PFSK-1 (cell line): ENCODE data around the gene CACNA1C.

ENCODE experiments used
- FOXP2 ChIP-seq: optimal IDR thresholded peaks from 2 replicates; pipeline ENCODE3; 2011; ENCODE audit warnings: borderline replicate concordance, control low read depth, inconsistent platforms; ENCODE audit not compliant: insufficient read depth; ENCODE audit errors: extremely low read length, extremely low read depth
- POLR2AphosphoS5 ChIP-seq: IDR thresholded peaks from 2 replicates; pipeline ENCODE4 v1.6.1; 2012; ENCODE audit warnings: low read depth, mild to moderate bottlenecking, control low read depth, low read length, moderate library complexity
- SIN3A ChIP-seq: IDR thresholded peaks from 2 replicates; pipeline ENCODE4 v1.6.1; 2012; ENCODE audit warnings: mild to moderate bottlenecking, low read length, moderate library complexity, borderline replicate concordance; ENCODE audit not compliant: insufficient read depth
- TAF1 ChIP-seq: IDR thresholded peaks from 2 replicates; pipeline ENCODE4 v1.6.1; 2012; ENCODE audit warnings: low read length, control low read depth, borderline replicate concordance; ENCODE audit not compliant: insufficient read depth
- TF ChIP-seq, protein P1 (sequence below), 2 experiments: IDR thresholded peaks; 2 replicates each; pipeline versions ENCODE4 v1.6.1 to v1.8.0; 2011 to 2012; ENCODE audit warnings: low read depth in 2 of 2, low read length in 2 of 2, control low read depth in 1 of 2, inconsistent platforms in 1 of 2, mild to moderate bottlenecking in 1 of 2, moderate library complexity in 1 of 2; ENCODE audit not compliant: insufficient read depth in 1 of 2

Gene CACNA1C

DNA sequence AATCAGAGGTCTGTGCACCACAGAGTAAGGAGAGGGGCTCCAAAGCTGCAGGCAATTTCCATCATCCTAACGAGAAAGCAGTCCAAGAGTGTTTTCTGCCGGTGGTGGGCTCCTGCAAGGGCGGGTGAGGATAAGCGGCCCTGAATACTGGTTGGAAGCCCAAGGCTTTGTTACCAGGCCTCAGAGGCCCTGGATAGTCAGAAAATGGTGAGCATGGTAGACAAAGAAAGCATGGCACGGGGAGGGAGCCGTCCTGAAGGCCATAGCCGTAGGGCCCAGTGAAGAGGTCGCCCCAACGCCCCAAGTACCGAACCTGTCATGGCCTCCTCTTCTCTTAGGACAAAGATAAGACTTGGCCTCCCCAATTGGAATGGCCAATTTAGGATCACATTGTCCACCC is 435.3 kb downstream of the CACNA1C start:
- TF ChIP-seq POLR2AphosphoS5: no peak
- no peak for TF ChIP-seq TAF1
- TF ChIP-seq FOXP2: no peak
- TF ChIP-seq, protein P1, sequence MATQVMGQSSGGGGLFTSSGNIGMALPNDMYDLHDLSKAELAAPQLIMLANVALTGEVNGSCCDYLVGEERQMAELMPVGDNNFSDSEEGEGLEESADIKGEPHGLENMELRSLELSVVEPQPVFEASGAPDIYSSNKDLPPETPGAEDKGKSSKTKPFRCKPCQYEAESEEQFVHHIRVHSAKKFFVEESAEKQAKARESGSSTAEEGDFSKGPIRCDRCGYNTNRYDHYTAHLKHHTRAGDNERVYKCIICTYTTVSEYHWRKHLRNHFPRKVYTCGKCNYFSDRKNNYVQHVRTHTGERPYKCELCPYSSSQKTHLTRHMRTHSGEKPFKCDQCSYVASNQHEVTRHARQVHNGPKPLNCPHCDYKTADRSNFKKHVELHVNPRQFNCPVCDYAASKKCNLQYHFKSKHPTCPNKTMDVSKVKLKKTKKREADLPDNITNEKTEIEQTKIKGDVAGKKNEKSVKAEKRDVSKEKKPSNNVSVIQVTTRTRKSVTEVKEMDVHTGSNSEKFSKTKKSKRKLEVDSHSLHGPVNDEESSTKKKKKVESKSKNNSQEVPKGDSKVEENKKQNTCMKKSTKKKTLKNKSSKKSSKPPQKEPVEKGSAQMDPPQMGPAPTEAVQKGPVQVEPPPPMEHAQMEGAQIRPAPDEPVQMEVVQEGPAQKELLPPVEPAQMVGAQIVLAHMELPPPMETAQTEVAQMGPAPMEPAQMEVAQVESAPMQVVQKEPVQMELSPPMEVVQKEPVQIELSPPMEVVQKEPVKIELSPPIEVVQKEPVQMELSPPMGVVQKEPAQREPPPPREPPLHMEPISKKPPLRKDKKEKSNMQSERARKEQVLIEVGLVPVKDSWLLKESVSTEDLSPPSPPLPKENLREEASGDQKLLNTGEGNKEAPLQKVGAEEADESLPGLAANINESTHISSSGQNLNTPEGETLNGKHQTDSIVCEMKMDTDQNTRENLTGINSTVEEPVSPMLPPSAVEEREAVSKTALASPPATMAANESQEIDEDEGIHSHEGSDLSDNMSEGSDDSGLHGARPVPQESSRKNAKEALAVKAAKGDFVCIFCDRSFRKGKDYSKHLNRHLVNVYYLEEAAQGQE (IDR thresholded peaks at IDR 0.05; ENCODE audit: insufficient read depth in 1 of 2, low read depth in 2 of 2, low read length in 2 of 2): no peak
- no peak for TF ChIP-seq SIN3A

DNA sequence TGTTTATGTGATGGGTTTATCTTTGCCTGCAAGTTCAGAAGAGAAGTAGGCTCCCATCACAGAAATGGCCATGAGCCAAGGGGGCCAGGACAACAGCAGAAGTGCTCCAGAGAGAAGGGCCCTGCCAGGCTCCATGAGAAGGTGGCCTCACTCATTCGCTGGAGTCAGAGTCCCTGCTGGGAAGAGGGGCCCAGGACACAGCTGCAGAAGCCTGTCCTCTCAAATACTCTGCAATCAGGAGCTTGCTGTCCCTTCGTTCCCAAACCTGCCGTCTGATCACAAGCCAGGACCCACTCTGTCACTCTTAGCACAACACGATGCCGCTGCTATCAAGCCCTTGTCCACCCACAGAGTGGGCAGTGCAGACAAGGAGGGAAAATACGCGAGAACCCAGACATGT is 435.8 kb downstream of the CACNA1C start:
- TF ChIP-seq TAF1 (no peak), FOXP2 (no peak), POLR2AphosphoS5 (no peak), SIN3A (no peak)
- TF ChIP-seq, protein P1 (IDR thresholded peaks at IDR 0.05; ENCODE audit: insufficient read depth in 1 of 2, low read depth in 2 of 2, low read length in 2 of 2): no peak

DNA sequence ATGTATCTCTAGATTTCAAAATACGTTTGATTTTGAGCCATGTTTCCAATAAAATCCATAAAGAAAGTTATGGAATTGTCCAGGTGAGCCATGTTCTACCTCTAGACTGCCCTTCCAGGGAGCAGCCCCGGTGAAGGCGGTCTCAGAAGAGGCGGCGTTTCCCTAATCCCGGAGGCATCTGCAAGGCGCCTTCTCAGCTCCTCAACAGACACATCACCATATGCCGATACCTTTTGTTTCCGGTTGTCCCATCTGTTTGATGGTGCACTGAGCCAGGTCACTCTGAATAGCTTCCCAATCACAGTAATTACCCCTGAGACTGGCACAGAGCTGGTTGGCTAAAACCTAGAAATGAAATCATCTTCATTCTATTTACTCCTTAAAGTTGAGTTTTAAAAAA is 436.5 kb downstream of the CACNA1C start:
- TF ChIP-seq, protein P1 (IDR thresholded peaks at IDR 0.05; ENCODE audit: insufficient read depth in 1 of 2, low read depth in 2 of 2, low read length in 2 of 2): no peak
- no peak for TF ChIP-seq SIN3A
- no peak for TF ChIP-seq TAF1
- no peak for TF ChIP-seq FOXP2

DNA sequence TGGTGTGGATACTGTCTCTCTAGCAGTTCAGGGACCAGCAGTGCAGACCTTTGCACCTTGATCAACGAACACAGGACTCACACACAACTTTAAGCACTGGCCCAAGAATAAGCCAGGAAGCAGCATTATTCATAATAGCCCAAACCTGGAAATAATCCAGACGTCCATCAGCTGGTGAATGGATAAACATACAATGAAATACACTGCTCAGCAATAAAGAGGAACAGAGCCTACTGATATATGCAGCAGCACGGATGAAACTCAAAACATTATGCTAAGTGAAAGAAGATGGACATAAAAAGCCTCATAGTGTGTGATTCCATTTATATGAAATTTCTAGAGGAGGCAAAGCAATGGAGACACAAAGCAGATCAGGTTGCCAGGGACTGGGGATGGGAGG is 438.0 kb downstream of the CACNA1C start:
- no peak for TF ChIP-seq FOXP2
- no peak for TF ChIP-seq TAF1
- TF ChIP-seq, protein P1 (IDR thresholded peaks at IDR 0.05; ENCODE audit: insufficient read depth in 1 of 2, low read depth in 2 of 2, low read length in 2 of 2): no peak
- TF ChIP-seq POLR2AphosphoS5: no peak
- no peak for TF ChIP-seq SIN3A

DNA sequence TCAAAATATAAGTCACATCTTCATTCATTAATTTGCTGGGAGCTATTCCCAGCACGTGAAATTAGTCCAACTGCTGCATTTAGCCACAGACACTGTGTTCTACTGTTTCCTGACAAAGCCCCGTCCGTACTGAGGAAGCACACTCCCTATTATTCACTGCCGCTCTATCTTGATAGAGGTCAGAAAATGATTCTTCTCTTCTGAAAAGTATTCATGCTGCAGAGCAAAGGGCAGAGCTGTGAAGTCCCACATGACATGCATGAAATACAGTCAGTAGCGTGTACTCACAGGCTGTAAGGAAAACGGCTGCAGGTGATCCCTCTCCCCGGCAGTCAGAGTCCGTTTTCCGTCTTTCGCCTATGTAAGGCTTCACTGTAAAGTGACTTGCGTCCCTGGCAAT is 439.4 kb downstream of the CACNA1C start:
- TF ChIP-seq SIN3A (no peak), FOXP2 (no peak), POLR2AphosphoS5 (no peak), TAF1 (no peak)
- TF ChIP-seq, protein P1 (IDR thresholded peaks at IDR 0.05; ENCODE audit: insufficient read depth in 1 of 2, low read depth in 2 of 2, low read length in 2 of 2): no peak
